B cell (primary cell): ENCODE results near the gene SIL1.

Experiments
- CTCF ChIP-seq: fragments of 200-600 bp; IDR thresholded peaks from one replicate; pipeline ENCODE4 v1.8.0; 2022; ENCODE audit warnings: antibody characterized with exemption, mild to moderate bottlenecking
- EZH2 ChIP-seq: IDR thresholded peaks from 2 replicates; pipeline ENCODE4 v1.6.1; 2012; ENCODE audit warnings: borderline replicate concordance, low read depth, mild to moderate bottlenecking, moderate library complexity, low read length; ENCODE audit not compliant: insufficient read depth, poor library complexity, severe bottlenecking

- TF ChIP-seq CTCF = no peak
- no peak for TF ChIP-seq EZH2
These were observed 31.1 kb downstream of the SIL1 start for GRCh38 chr5:139167063-139167462.
